Measurements from ENCODE around the gene SIN3B.

DNA sequence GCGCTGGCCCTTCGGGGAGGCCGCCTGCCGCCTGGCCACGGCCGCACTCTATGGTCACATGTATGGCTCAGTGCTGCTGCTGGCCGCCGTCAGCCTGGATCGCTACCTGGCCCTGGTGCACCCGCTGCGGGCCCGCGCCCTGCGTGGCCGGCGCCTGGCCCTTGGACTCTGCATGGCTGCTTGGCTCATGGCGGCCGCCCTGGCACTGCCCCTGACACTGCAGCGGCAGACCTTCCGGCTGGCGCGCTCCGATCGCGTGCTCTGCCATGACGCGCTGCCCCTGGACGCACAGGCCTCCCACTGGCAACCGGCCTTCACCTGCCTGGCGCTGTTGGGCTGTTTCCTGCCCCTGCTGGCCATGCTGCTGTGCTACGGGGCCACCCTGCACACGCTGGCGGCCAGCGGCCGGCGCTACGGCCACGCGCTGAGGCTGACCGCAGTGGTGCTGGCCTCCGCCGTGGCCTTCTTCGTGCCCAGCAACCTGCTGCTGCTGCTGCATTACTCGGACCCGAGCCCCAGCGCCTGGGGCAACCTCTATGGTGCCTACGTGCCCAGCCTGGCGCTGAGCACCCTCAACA is 60.8 kb downstream of the SIN3B start:
- TF ChIP-seq POLR2A (IDR thresholded peaks at IDR 0.05) (no peak), POLR2AphosphoS5 (IDR thresholded peaks at IDR 0.05) (no peak), EP300 (IDR thresholded peaks at IDR 0.05; ENCODE audit: low read depth) (no peak)
- TF ChIP-seq, protein P1, sequence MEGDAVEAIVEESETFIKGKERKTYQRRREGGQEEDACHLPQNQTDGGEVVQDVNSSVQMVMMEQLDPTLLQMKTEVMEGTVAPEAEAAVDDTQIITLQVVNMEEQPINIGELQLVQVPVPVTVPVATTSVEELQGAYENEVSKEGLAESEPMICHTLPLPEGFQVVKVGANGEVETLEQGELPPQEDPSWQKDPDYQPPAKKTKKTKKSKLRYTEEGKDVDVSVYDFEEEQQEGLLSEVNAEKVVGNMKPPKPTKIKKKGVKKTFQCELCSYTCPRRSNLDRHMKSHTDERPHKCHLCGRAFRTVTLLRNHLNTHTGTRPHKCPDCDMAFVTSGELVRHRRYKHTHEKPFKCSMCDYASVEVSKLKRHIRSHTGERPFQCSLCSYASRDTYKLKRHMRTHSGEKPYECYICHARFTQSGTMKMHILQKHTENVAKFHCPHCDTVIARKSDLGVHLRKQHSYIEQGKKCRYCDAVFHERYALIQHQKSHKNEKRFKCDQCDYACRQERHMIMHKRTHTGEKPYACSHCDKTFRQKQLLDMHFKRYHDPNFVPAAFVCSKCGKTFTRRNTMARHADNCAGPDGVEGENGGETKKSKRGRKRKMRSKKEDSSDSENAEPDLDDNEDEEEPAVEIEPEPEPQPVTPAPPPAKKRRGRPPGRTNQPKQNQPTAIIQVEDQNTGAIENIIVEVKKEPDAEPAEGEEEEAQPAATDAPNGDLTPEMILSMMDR (IDR thresholded peaks at IDR 0.05) = no peak

Data from transverse colon (tissue), 4 donors.